A549 (cell line): ENCODE measurements around the gene DMRT2. TPM values are rescaled to one million over a fixed set of nuclear protein-coding genes. Genes with fewer than 3 reads are reported as not detected.

Experiments used
- ATAC-seq, 2 experiments: fragments of 200-7000 bp in 1 of 2; fragments of >200 bp in 1 of 2; cut with Nextera tagmentation in 1 of 2; cut with Tn5 transposase in 1 of 2; 3 replicates each; pipeline versions ENCODE4 v1.8.0 to v1.9.1; 2018 to 2020; ENCODE audit warnings: mild to moderate bottlenecking in 1 of 2, moderate library complexity in 1 of 2
- CTCF ChIA-PET: fragments of 300-600 bp; sonication (Branson Sonifier 250); formaldehyde crosslinking; extraction: SDS; loops from one replicate; lab custom pipeline; 2021; ENCODE audit warnings: antibody characterized with exemption, inconsistent platforms; lab: Yijun Ruan, JAX
- POLR2A ChIA-PET: fragments of 350-600 bp; formaldehyde crosslinking; extraction: SDS; loops from one replicate; lab custom pipeline; 2021; ENCODE audit warnings: antibody characterized with exemption, inconsistent platforms; lab: Yijun Ruan, JAX
- DNase-seq, 2 experiments: peaks; one replicate each; pipeline versions ENCODE4 v3.0.0 to v3.0.0-alpha.2; 2011 to 2016; ENCODE audit warnings: low read depth in 1 of 2, low spot score in 1 of 2
- FAIRE-seq: peaks from 2 replicates; lab custom pipeline; 2011; peaks lifted over from hg19 to GRCh38; lab: Jason Lieb, UNC
- H3K27ac ChIP-seq, 2 experiments: fragments of >200 bp; sonication (Bioruptor Twin); formaldehyde crosslinking; 3 replicates each; pipeline ENCODE4 v1.5.1; 2016 to 2017
- H3K4me1 ChIP-seq: fragments of >200 bp; sonication (Bioruptor Twin); formaldehyde crosslinking; 3 replicates; pipeline ENCODE4 v1.6.1; 2016
- H3K4me2 ChIP-seq: fragments of >200 bp; sonication (Bioruptor Twin); formaldehyde crosslinking; 3 replicates; pipeline ENCODE4 v1.6.1; 2016
- H3K4me3 ChIP-seq: fragments of >200 bp; sonication (Bioruptor Twin); formaldehyde crosslinking; 3 replicates; pipeline ENCODE4 v1.5.1; 2016
- H3K9me3 ChIP-seq: fragments of >200 bp; sonication (Bioruptor Twin); formaldehyde crosslinking; 3 replicates; pipeline ENCODE4 v1.6.1; 2016
- BCL3 ChIP-seq: fragments of >200 bp; sonication (Bioruptor Twin); formaldehyde crosslinking; IDR thresholded peaks from 3 replicates; pipeline ENCODE4 v1.6.1; 2016
- CBX8 ChIP-seq: fragments of 200-600 bp; sonication (generic); IDR thresholded peaks from 2 replicates; pipeline ENCODE4 v1.6.1; 2016
- CEBPB ChIP-seq, 2 experiments: fragments of >200 bp in 1 of 2; sonication (Bioruptor Twin) in 1 of 2; formaldehyde crosslinking in 1 of 2; IDR thresholded peaks; 2 replicates each; pipeline ENCODE4 v1.6.1; 2012 to 2016
- EHF ChIP-seq: fragments of 250-450 bp; sonication (Bioruptor Pico); IDR thresholded peaks from 2 replicates; pipeline ENCODE4 v1.5.0; 2020; ENCODE audit warnings: mild to moderate bottlenecking
- EHMT2 ChIP-seq: fragments of 200-600 bp; sonication (generic); IDR thresholded peaks from 2 replicates; pipeline ENCODE4 v1.6.1; 2016; ENCODE audit warnings: antibody characterized with exemption, low read depth, mild to moderate bottlenecking, moderate library complexity
- ELK1 ChIP-seq: fragments of 150-350 bp; IDR thresholded peaks from 2 replicates; pipeline ENCODE4 v1.6.1; 2014; ENCODE audit warnings: low read depth, mild to moderate bottlenecking, low read length
- ESRRA ChIP-seq: fragments of 150-350 bp; IDR thresholded peaks from 2 replicates; pipeline ENCODE4 v1.6.1; 2014; ENCODE audit warnings: mild to moderate bottlenecking, low read length, borderline replicate concordance
- FOSL2 ChIP-seq, 2 experiments: fragments of 450-650 bp in 1 of 2; fragments of >200 bp in 1 of 2; sonication (Bioruptor Twin) in 1 of 2; formaldehyde crosslinking; IDR thresholded peaks; 2 replicates each; pipeline versions ENCODE4 v1.5.0 to v1.6.1; 2016 to 2020; ENCODE audit warnings: mild to moderate bottlenecking in 1 of 2, moderate library complexity in 1 of 2
- FOXS1 ChIP-seq: fragments of 250-450 bp; sonication (Bioruptor Pico); IDR thresholded peaks from 2 replicates; pipeline ENCODE4 v1.5.0; 2020; ENCODE audit warnings: mild to moderate bottlenecking, moderate library complexity
- HMGXB4 ChIP-seq: fragments of 250-450 bp; sonication (Bioruptor Pico); IDR thresholded peaks from 2 replicates; pipeline ENCODE4 v1.5.0; 2021; ENCODE audit warnings: mild to moderate bottlenecking, moderate library complexity, borderline replicate concordance
- HOXB13 ChIP-seq: fragments of 250-450 bp; sonication (Bioruptor Pico); IDR thresholded peaks from 2 replicates; pipeline ENCODE4 v1.5.0; 2020; ENCODE audit warnings: low read depth, mild to moderate bottlenecking, moderate library complexity
- JUN ChIP-seq, 2 experiments: fragments of >200 bp; sonication (Bioruptor Twin); formaldehyde crosslinking; IDR thresholded peaks; 2 replicates in 1 of 2; 3 replicates in 1 of 2; pipeline ENCODE4 v1.6.1; 2016 to 2017
- KDM5A ChIP-seq: fragments of 200-600 bp; sonication (generic); IDR thresholded peaks from 2 replicates; pipeline ENCODE4 v1.6.1; 2016; ENCODE audit warnings: antibody characterized with exemption, mild to moderate bottlenecking
- MAX ChIP-seq: IDR thresholded peaks from 2 replicates; pipeline ENCODE4 v1.6.1; 2012
- MYC ChIP-seq: IDR thresholded peaks from 2 replicates; pipeline ENCODE4 v1.6.1; 2012; ENCODE audit warnings: mild to moderate bottlenecking, inconsistent platforms, low read length, improper control_type of control experiment, borderline replicate concordance
- NR3C1 ChIP-seq: fragments of >200 bp; sonication (Bioruptor Twin); formaldehyde crosslinking; IDR thresholded peaks from 3 replicates; pipeline ENCODE4 v1.6.1; 2017
- PBX3 ChIP-seq: IDR thresholded peaks from 2 replicates; pipeline ENCODE4 v1.6.1; 2012
- POLR2AphosphoS2 ChIP-seq: conservative IDR thresholded peaks from 2 replicates; pipeline ENCODE4 v1.6.1; 2012; ENCODE audit warnings: low read length, improper control_type of control experiment, inconsistent platforms
- RAD21 ChIP-seq, 2 experiments: fragments of >200 bp in 1 of 2; sonication (Bioruptor Twin) in 1 of 2; formaldehyde crosslinking in 1 of 2; IDR thresholded peaks in 1 of 2; conservative IDR thresholded peaks in 1 of 2; 2 replicates in 1 of 2; 3 replicates in 1 of 2; pipeline ENCODE4 v1.6.1; 2012 to 2018; ENCODE audit warnings: inconsistent platforms in 1 of 2
- RNF2 ChIP-seq: fragments of 200-600 bp; sonication (generic); IDR thresholded peaks from 2 replicates; pipeline ENCODE4 v1.6.1; 2016; ENCODE audit warnings: low read depth, mild to moderate bottlenecking, antibody characterized with exemption, moderate library complexity, borderline replicate concordance
- TFCP2L1 ChIP-seq: fragments of 250-450 bp; sonication (Bioruptor Pico); IDR thresholded peaks from 2 replicates; pipeline ENCODE4 v1.5.0; 2021; ENCODE audit warnings: mild to moderate bottlenecking
- USF2 ChIP-seq: fragments of 450-650 bp; IDR thresholded peaks from 2 replicates; pipeline ENCODE4 v1.6.1; 2014; ENCODE audit warnings: antibody characterized with exemption
- ZC3H11A ChIP-seq: fragments of 450-650 bp; IDR thresholded peaks from 2 replicates; pipeline ENCODE4 v1.6.1; 2014; ENCODE audit warnings: antibody characterized with exemption, mild to moderate bottlenecking
- ZNF302 ChIP-seq: fragments of 250-450 bp; sonication (Bioruptor Pico); IDR thresholded peaks from 2 replicates; pipeline ENCODE4 v1.9.0; 2021; ENCODE audit warnings: inconsistent platforms, mild to moderate bottlenecking, moderate library complexity
- WGBS: methylation state at CpG from one replicate; pipeline ENCODE4 v1.1.6; 2017; ENCODE audit errors: missing lambda C conversion rate; 5-methylcytosine and 5-hydroxymethylcytosine counted together
- polyA plus RNA-seq, 4 experiments: library from polyadenylated mRNA; depleted of rRNA in 3 of 4; stranded (reverse); fragments of >200 nt; fragmentation: RNase III in 1 of 4; extraction: RNeasy Plus Mini Kit Qiagen cat#74134 plus additional on column Dnase treatment in 1 of 4; gene quantifications; 2 replicates in 3 of 4; 3 replicates in 1 of 4; pipeline ENCODE4 v1.2.3, GENCODE V29; 2011 to 2017

The DMRT2 gene
- polyA plus RNA-seq, 2 of the 4 experiments (the other 2 are of a cell fraction) = 0.06 TPM; not detected in 1

- ChIA-PET CTCF (interaction anchor here (1.3 to 2.0 kb wide), 3 partner anchors 13 to 35 kb away, joined by 3 to 8 read pairs (median 3); no protein-coding TSS in a partner anchor), POLR2A (no interaction called here)
- Histone ChIP-seq H3K4me2 (no peak overlapping the region), H3K9me3 (no peaks in the 10 kb centered on the region), H3K27ac (no peak overlapping the region), H3K4me3 (no peak overlapping the region), H3K4me1 (no peaks in the 10 kb centered on the region)
- no peak for FAIRE-seq
- no peak for DNase-seq
- ATAC-seq = no peak
- 31% methylated on average over 14 of the region's 14 CpGs for WGBS
- no peak for TF ChIP-seq ESRRA
- TF ChIP-seq PBX3 = no peak
- TF ChIP-seq HMGXB4 (CRISPR knock-in tag) = no peak
- TF ChIP-seq POLR2AphosphoS2 = no peak
- TF ChIP-seq USF2 = no peak
Observed at GRCh38 chr9:1031951-1032601, 18.1 kb upstream of the DMRT2 start.

- FAIRE-seq (no peak), DNase-seq (no peak), ATAC-seq (no peak)
- Histone ChIP-seq H3K27ac (no peak overlapping the region), H3K9me3 (no peaks in the 10 kb centered on the region), H3K4me3 (no peak overlapping the region), H3K4me1 (no peaks in the 10 kb centered on the region), H3K4me2 (no peak overlapping the region)
- ChIA-PET CTCF (interaction anchor here (1.2 kb wide), 1 partner anchor 138 kb away, joined by 3 read pairs; no protein-coding TSS in a partner anchor), POLR2A (no interaction called here)
- TF ChIP-seq FOXS1 (CRISPR knock-in tag) = no peak
- TF ChIP-seq MYC = no peak
- peak; percentile 38; the same call in 1 of the 2 replicates for TF ChIP-seq RNF2
- no peak for TF ChIP-seq POLR2AphosphoS2
- no peak for TF ChIP-seq CBX8
- TF ChIP-seq KDM5A = no peak
- no peak for TF ChIP-seq NR3C1
- TF ChIP-seq EHF (CRISPR knock-in tag) = no peak
- WGBS = 3% methylated on average over 3 of the region's 3 CpGs
Observed at GRCh38 chr9:1034271-1034670, 15.9 kb upstream of the DMRT2 start.

GRCh38 chr9:1039589-1039988, 10.6 kb upstream of the DMRT2 start:
- Histone ChIP-seq H3K4me3 (no peak overlapping the region), H3K27ac (no peak overlapping the region), H3K4me2 (no peak overlapping the region), H3K4me1 (no peaks in the 10 kb centered on the region), H3K9me3 (no peaks in the 10 kb centered on the region)
- CTCF ChIA-PET = no interaction called here
- POLR2A ChIA-PET = no interaction called here
- no peak for TF ChIP-seq RAD21 (conservative IDR thresholded peaks at IDR 0.05 in 1 of 2, IDR thresholded peaks at IDR 0.05 in 1 of 2)
- no peak for ATAC-seq
- no peak for DNase-seq
- 12% methylated on average over 4 of the region's 4 CpGs for WGBS
- no peak for FAIRE-seq

GRCh38 chr9:1042466-1042865, 7.7 kb upstream of the DMRT2 start:
- POLR2A ChIA-PET = no interaction called here
- DNase-seq (no peak), FAIRE-seq (no peak), ATAC-seq (no peak)
- CTCF ChIA-PET = no interaction called here
- Histone ChIP-seq H3K9me3 (no peaks in the 10 kb centered on the region), H3K27ac (no peak overlapping the region), H3K4me1 (no peaks in the 10 kb centered on the region), H3K4me2 (no peak overlapping the region), H3K4me3 (no peak overlapping the region)
- 94% methylated on average over 22 of the region's 45 CpGs for WGBS
- TF ChIP-seq CEBPB (IDR thresholded peaks at IDR 0.05) (no peak), BCL3 (no peak), EHF (CRISPR knock-in tag) (no peak), FOSL2 (IDR thresholded peaks at IDR 0.05) (no peak), FOSL2 (CRISPR knock-in tag; IDR thresholded peaks at IDR 0.05) (no peak), MAX (no peak), HOXB13 (no peak), POLR2AphosphoS2 (no peak), ZC3H11A (no peak), TFCP2L1 (no peak), ELK1 (no peak), ZNF302 (no peak), JUN (IDR thresholded peaks at IDR 0.05) (no peak), EHMT2 (no peak)
